ENCODE results near the gene TERT.

- TF ChIP-seq, protein P1, sequence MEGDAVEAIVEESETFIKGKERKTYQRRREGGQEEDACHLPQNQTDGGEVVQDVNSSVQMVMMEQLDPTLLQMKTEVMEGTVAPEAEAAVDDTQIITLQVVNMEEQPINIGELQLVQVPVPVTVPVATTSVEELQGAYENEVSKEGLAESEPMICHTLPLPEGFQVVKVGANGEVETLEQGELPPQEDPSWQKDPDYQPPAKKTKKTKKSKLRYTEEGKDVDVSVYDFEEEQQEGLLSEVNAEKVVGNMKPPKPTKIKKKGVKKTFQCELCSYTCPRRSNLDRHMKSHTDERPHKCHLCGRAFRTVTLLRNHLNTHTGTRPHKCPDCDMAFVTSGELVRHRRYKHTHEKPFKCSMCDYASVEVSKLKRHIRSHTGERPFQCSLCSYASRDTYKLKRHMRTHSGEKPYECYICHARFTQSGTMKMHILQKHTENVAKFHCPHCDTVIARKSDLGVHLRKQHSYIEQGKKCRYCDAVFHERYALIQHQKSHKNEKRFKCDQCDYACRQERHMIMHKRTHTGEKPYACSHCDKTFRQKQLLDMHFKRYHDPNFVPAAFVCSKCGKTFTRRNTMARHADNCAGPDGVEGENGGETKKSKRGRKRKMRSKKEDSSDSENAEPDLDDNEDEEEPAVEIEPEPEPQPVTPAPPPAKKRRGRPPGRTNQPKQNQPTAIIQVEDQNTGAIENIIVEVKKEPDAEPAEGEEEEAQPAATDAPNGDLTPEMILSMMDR (IDR thresholded peaks at IDR 0.05) = no peak
- TF ChIP-seq POLR2A (IDR thresholded peaks at IDR 0.05) = no peak
- TF ChIP-seq EP300 (IDR thresholded peaks at IDR 0.05; ENCODE audit: low read depth) = no peak
- TF ChIP-seq POLR2AphosphoS5 (IDR thresholded peaks at IDR 0.05) = no peak
Measured at GRCh38 chr5:1245905-1246576, 48.8 kb downstream of the TERT start.
